Activated CD8-positive, alpha-beta memory T cell treated with anti-CD3 and anti-CD28 coated beads, Interleukin-2, amount 50 U/mL, for 24 hours (primary cell): ENCODE data around the gene ZNF592.
"Not testable (repeated sequence)": the region's sequence is repeated elsewhere in the genome, so short reads cannot be mapped to it uniquely, and the experiment has no call there.

ENCODE experiments used
- DNase-seq: peaks from one replicate; pipeline ENCODE4 v3.0.0-alpha.2; 2020; ENCODE audit errors: extremely low read depth

The ZNF592 gene

DNA sequence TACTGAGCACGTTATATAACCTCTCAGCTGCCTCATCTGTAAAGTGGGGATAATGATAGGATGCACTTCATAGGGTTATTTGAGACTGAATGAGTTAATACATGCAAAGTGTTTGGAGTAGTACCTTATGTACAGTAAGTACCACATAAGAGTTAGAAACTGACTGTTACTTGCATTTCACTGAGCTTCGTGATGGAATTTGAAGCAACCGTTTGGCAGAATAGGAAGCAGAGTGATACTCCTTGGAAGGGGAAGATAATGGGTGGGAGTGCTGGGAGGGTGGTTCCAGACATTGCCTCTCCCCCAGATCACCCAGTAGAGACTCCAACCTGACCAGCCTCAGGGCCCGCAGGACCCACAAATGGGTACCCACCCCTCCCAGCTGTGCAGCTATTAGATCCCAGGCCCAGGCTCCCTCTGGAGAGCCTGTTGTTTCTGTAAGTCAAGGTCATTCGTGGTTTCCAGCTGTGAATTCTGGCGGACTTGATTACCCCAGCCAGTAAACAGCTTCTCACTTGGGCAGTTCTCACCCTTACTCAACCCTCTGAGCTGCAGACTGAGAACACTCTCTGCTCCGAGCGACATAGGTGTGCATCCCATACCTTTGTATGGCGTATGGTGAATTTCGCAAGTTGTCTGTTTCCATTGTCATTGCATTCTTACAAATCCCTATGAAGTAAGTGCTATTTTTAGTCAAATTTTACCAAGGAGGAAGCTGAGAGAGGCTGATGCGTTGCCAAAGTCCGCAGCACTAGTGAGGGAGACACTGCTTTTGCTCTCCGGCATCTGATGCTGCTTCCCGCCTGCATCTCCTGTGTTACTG, 79.9 kb downstream of the ZNF592 start:
- no peak for DNase-seq

DNA sequence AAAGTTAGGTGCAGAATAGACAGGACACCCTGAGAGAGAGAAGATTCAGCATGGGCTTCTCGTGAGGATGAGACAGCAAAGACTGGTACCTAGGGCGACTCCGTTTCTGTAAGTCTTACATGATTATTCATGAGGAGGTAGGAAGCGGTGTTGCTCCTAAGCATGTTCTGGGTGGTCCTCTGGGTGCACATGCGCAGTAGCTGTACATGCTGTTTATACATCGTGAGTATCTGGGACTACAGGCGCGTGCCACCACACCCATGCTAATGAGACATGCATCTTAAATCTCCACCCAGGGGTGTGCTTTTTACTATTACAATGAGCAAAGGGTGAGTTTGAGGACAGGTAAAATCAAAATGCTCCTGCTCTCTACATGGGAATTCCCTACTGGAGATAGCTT, 81.0 kb downstream of the ZNF592 start:
- no peak for DNase-seq

DNA sequence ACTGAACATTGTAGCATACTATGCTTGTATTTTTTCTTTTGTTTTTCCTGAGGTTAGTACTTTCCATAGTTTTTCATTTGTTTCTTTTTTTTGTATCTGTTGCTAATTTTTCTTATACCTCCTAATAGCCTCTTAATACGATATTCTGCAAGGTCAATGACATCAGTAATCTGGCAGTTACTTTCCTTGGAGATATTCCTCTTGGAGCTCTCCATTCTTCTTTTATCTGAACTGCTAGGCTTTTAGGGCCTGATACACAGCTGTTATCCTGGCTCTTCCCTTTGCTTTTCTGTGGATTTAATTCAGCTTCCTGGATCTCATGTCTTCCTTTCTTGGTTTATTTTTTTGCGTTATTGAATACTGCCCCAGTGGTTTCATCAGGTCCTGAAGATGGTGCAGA, 81.6 kb downstream of the ZNF592 start:
- no peak for DNase-seq

DNA sequence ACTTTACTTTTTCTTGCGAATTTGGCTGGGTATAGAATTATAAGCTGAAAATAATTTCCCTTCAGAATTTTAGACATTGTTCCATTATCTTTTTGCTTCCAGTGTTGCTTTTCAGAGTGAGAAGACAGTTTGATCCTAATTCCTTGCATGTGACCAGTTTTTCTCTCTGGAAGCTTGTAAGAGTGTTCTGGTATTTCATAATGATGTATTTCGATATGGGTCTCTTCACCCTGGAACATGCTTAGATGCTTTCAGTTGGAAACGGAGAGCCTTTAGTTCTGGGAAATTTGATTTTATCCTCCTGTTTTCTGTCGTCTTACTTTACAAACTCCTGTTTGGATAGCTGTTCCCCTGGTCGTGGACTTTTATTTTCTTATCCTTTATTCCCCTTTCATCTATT, 82.6 kb downstream of the ZNF592 start:
- no peak for DNase-seq

DNA sequence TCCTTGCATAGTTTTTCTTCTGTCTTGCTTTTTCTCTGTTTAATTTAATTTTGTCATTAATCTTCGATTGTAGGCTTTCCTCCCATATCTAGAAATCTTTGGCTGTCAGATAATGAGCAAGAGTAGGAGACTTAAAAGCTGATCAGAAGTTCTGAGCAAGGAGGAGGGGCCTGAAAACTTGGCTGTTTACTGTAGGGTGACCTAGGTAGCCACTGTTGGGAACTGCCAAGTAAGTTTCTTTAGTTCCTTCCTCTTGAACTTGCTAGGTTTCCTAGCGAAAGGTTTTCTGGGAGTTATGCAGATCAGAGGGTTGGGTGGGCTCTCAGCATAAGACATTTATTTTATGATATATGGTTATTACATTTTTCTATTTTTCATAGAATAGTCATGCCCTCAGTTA, 83.2 kb downstream of the ZNF592 start:
- no peak for DNase-seq

DNA sequence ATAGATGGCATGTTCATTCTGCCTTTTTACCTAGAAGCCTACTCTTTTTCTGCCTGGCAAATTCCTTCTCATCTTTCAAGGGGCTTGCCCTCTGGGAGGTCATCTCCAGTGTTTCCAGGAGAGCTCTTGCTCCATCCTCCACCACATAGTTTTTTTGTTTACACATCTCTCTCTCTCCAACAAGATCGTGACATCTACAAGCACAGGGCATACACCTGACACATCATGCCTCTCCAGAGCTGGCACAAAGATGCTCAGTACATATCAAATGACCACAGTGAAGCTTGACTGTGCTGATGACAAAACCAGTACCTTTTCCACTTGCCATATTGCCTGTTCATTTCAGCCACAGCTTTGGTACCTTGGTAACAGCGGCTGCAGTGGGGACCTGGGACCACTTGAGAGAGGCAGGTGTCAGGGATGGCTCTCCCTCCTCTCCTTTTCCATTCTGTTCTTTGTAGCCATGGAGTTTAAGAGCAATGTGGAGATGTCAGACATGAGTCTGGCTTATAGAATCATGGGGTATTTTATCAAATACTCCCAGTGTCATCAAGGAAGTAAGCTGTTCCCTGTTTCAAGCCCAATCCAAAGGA, 84.2 kb downstream of the ZNF592 start:
- DNase-seq = no peak

DNA sequence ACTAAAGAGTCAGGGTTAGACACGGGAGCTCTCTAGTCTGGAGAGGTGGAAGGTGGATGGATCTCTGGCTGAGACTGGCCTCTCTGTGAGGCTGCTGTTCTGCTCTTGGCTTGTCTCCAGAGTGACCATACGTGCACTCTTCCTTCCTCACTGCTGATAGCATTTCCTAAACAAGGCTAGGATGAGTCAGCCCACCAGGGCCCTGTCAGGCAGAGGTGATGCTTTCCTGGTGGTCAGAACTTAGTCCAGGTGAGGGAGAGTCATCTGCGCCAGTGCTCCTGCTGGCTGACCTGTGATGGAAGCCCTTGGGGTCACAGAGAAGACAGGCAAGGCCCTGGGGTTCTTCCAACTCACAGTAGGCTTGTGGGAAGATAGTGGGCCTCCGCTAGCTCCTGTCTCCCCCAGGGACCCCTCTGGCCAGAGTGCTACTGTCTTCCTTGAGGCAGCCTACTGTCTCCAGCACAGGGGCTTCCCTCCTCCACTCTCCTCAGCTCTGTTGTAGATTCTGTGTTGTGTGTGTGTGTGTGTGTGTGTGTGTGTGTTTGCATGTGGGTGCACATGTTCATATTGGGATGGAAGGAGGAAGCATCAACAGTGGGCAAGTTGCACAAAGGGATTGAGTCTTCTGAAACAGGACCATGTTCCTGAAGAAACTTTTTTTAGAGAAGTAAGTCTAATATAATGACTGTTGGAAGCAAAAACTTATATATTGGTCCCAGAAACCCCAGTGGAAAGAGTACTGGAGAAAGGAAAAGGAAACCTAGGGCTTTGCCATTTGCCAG, 85.2 kb downstream of the ZNF592 start:
- no peak for DNase-seq

DNA sequence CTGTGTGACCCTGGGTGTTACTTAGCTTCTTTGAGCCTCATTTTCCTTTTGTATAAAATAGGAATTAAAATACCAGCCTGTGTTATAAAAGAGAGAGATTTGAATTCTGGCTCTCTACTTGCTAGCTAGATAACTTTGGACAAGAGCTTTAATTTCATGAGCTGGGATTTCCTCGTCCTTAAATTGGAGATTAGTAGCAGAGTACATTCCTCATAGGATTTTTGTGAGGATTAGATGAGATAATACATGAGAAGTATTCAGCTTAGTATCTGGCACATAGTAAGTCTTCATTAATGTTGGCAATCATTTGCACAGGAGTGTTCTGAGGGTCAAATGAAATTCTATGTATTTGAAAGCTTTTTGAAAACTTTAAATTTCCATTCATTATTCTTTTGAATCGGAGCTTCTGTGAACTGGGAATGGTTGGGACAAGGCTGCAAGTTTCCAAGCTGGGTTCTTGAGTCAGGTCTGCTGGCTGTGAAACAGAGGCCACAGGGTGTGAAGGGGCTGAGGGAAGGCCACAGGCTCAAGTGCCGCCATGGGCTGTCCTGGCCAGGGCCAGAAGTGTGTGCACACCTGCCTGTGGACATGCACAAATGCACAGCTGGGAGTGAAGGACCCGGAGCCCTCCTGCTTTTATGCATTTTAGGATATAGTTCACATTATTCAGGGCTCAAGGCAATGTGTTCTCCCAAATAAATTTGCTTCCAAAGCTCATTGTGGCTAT, 86.0 kb downstream of the ZNF592 start:
- DNase-seq = no peak

DNA sequence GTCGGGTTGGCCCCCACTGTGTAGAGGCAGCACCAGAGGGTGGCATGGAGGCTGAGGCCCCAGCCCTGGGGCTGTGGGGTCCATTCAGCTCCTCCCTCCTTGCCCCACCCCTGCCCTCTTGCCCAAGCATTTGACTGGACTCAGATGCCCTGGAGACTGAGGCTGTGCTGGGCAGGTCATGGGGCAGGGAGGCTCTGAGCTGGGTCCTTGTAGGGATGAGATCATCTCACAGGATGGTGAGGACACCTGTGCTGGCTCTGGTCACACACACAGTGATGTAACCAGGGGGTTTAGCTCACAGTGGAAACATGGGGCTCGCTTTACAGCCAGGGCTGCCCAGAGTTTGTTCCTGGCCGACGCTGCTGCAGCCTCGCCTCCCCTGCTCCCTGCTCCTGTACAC, 86.6 kb downstream of the ZNF592 start:
- no peak for DNase-seq

DNA sequence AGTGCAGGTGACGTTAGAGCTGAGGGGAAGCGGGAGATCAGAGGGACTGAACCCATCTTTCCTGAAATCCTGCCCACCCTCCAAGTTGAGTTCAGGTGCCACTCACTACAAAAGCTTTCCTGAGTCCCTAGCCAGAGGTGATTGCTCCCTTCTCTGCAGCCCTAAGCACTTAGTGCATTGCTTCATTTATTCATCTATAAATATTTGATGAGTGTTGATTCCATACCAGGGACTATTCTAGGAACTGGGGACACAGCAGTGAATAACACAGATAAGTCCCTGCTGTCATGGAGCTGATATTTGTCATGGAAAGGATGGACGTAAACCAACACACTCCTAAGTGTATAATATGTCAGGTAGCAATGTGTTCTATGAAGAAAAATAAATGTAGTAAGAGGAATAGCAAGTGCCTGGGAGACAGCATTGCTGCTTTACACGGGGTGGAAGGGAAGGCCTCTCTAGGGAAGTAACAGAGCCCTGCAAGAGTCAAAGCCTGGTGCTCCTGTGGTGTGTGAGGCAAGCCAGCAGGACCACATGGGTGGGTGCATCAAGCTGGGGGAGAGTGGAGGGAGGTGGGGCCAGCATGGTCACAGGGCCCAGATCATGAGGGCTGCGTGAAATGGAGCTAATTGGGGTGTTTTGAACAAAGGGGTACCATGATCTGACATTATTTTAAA, 87.4 kb downstream of the ZNF592 start:
- DNase-seq = no peak

DNA sequence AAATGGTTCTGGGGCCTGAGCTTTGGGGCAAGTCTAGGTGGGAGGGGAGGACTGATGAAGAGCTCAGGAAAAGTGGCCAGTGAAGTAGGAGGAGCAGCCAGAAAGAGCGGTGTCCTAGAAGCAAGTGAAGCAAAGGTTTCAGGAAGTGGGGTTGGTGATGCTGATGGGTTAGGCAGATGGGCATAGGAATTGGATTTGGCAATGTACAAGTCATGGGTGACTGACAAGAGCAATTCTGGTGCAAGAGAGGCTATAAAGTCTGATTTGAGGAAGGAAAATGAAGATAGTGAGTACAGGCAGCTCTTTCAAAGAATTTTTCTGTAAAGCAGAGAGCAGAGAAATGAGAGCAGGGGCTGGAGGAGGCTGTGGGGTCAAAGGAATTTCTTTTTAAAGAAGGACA, 88.5 kb downstream of the ZNF592 start:
- DNase-seq = no peak

DNA sequence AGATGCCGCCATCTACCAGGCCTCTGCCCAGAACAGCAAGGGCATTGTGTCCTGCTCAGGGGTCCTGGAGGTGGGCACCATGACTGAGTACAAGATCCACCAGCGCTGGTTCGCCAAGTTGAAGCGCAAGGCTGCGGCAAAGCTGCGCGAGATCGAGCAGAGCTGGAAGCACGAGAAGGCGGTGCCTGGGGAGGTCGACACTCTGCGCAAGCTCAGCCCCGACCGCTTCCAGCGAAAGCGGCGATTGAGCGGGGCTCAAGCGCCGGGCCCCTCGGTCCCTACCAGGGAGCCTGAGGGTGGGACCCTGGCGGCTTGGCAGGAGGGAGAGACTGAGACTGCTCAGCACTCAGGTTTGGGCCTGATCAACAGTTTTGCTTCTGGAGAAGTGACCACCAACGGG, 91.3 kb downstream of the ZNF592 start:
- DNase-seq = no peak

DNA sequence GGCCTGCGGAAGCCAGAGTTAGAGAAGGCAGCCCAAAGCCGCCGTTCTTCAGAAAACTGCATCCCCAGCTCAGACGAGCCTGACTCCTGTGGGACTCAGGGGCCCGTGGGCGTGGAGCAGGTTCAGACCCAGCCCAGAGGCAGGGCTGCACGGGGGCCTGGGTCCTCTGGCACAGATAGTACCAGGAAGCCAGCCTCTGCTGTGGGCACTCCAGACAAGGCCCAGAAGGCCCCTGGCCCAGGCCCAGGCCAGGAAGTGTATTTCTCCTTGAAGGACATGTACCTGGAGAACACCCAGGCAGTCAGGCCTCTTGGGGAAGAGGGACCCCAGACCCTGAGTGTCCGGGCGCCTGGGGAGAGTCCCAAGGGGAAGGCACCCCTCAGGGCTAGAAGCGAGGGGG, 91.9 kb downstream of the ZNF592 start:
- DNase-seq = no peak

DNA sequence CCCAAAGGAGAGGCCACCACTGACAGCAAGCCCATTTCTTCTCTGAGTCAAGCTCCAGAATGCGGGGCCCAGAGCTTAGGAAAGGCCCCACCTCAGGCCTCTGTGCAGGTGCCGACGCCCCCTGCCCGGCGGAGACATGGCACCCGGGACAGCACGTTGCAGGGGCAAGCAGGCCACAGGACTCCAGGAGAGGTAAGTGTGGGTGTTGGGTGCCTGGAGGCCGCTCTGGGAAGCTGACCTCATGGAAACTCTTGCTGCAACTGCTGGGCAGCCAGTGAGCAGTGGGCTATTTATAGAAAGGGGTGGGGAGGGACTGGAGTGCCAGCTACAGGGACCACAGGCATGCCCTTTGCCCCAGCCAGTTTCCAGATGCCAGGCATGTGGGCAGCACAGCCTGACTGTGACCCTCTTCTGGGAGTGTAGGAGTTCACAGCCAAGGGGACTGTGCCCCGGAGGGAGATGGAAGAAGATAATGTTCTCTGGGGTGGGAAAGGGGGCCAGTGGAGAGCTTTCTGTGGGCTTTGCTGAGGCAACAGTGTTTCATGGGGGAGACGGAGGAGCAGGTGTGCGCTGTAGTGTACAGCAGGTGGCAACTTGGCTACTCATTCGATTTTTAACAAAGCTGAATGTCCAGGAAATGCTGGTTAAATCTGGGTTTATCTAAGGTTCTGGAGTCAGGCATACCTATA, 92.5 kb downstream of the ZNF592 start:
- no peak for DNase-seq

DNA sequence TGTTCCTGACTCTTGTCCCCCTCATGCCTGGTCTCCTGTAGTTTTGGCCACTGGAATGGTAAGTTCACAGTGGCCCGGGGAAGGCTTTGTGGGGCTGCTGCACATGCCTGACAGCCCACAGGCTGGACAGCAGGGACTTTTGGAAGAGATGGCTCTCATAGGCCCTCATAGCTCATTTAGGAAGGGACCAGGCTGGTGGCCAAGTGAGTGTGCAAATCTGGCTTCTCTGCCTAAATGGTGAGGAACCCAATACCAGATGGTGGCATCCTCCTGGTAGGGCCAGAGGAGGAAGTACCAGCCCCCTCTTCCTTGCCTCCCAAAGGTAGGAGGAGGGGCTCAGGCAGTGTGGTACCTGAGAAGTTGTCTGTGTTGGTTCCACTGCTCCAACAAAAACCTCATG, 94.4 kb downstream of the ZNF592 start:
- DNase-seq = no peak

DNA sequence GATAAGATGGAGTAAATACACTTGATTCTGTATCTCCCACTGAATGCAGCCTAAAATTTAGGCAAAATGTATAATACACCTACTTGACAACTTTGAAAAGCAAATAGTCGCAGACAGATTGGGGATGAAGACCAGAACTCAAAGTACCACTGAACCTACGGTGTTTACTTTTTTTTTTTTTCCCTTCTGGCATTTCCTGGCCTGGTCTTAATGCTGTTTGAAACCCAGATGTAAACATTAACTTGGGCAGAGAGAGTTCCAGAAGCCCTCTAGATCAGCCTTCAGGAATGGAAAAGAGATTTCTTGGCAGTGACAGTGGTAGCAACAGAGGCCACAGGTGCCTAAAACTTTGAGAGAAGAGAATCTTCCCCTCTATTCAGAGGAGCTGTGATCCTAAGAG, 96.6 kb downstream of the ZNF592 start:
- no peak for DNase-seq

DNA sequence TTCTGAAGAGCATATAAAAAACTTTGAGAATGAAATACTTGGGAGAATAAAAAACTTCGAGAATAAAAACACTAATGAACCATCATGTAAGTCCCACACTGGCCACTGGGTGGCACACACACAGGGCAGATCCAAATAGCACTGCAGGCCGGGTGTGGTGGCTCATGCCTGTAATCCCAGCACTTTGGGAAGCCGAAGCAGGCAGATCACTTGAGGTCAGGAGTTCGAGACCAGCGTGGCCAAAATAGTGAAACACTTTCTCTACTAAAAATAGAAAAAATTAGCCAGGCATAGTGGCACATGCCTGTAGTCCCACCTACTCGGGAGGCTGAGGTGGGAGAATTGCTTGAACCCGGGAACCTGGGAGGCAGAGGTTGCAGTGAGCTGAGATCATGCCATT, 97.2 kb downstream of the ZNF592 start:
- DNase-seq = not testable (repeated sequence)

DNA sequence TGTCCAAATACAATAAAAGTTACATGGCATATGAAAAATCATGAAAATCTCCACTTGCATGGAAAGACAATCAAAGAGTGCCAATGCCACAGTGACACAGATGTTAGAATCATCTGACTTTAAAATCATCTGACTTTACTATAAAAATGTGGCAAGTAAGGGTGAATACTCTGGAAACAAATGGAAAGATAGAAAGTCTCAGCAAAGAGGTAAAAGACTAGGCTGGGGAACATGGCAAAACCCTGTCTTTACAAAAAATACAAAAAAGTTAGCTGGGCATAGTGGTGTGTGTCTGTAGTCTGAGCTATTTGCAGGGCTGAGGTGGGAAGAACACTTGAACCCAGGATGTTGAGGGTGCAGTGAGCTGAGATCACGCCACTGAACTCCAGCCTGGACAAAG, 97.9 kb downstream of the ZNF592 start:
- DNase-seq = no peak

DNA sequence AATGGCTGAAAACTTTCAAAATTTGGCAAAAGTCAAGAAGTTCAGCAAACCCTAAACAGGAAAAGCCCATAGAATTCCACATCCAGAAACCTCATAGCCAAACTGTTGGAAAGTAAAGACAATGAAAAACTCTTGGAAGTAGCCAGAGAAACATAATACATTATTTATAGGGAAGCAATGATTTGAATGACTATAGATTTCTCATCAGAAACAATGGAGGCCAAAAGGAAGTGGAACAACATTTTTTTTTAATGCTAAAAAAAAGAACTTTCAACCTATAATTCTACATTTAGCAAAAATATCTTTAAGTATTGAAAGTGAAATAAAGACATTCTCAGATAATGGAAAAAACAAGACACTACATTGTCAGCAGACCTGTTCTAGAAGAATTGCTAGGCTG, 99.0 kb downstream of the ZNF592 start:
- DNase-seq = no peak

DNA sequence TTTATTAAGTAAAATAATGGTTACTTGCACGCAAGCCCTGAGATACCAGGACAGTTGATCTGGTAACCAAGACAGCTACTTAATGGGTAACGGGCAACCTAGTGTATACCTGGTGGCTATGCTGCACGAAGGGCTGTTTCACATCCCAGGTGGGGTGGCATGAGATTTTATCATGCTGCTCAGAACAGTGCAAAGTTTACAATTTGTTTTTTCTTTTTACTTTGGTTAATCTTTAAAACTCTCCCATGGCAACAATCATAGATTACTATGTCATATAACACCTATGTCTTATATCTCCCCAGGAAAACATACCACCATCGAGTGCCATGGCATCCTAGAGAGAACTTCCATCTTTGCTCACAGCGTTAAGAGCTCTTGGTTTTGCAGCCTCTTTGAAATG, 103.8 kb downstream of the ZNF592 start:
- no peak for DNase-seq

DNA sequence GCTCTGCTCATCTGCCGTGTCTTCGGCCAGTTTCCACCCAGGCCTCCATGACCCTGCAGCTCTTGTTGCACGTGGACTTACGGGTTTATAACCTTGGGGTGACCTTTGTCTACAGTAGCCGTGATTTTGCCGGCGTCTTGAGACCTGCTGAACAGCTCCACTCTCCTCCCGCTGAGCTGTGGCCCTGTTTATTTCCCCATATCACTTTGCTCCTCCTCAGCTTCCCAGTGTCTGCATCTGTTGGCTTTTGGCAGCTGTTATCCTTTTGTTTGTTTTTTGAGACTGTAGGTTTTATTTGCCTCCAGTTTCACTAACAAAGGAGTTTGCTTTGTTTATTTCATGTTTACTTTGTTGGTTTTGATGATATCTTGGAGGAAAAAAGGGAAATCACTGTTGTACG, 106.7 kb downstream of the ZNF592 start:
- no peak for DNase-seq
